Mammary epithelial cell (primary cell): ENCODE measurements around the gene RUNX1.

ENCODE experiments used
- EZH2 ChIP-seq: IDR thresholded peaks from 2 replicates; pipeline ENCODE4 v1.6.1; 2012; ENCODE audit warnings: low read length, inconsistent platforms, borderline replicate concordance
- TF ChIP-seq, protein P1 (sequence below), 2 donors: IDR thresholded peaks in 1 of 2; conservative IDR thresholded peaks in 1 of 2; 2 replicates each; pipeline ENCODE4 v1.5.1; 2011 to 2012; ENCODE audit warnings: inconsistent platforms in 2 of 2, low read length in 2 of 2, mild to moderate bottlenecking in 2 of 2, control low read depth in 1 of 2, low read depth in 1 of 2; ENCODE audit not compliant: insufficient read depth in 1 of 2; ENCODE audit errors: extremely low read depth in 1 of 2

- TF ChIP-seq, protein P1, sequence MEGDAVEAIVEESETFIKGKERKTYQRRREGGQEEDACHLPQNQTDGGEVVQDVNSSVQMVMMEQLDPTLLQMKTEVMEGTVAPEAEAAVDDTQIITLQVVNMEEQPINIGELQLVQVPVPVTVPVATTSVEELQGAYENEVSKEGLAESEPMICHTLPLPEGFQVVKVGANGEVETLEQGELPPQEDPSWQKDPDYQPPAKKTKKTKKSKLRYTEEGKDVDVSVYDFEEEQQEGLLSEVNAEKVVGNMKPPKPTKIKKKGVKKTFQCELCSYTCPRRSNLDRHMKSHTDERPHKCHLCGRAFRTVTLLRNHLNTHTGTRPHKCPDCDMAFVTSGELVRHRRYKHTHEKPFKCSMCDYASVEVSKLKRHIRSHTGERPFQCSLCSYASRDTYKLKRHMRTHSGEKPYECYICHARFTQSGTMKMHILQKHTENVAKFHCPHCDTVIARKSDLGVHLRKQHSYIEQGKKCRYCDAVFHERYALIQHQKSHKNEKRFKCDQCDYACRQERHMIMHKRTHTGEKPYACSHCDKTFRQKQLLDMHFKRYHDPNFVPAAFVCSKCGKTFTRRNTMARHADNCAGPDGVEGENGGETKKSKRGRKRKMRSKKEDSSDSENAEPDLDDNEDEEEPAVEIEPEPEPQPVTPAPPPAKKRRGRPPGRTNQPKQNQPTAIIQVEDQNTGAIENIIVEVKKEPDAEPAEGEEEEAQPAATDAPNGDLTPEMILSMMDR (conservative IDR thresholded peaks at IDR 0.05 in 1 of 2, IDR thresholded peaks at IDR 0.05 in 1 of 2; ENCODE audit: extremely low read depth in 1 of 2, insufficient read depth in 1 of 2, low read depth in 1 of 2, low read length in 2 of 2) = no peak
- TF ChIP-seq EZH2 = no peak
Observed at GRCh38 chr21:34761758-34762330, 287.3 kb downstream of the RUNX1 start.
